GM18505 (cell line): ENCODE data around the gene CENPU.
"Not testable (repeated sequence)": the region's sequence is repeated elsewhere in the genome, so short reads cannot be mapped to it uniquely, and the experiment has no call there.

Source experiments
- ATAC-seq: cut with Tn5 transposase; IDR thresholded peaks from one replicate; pipeline ENCODE4 v1.9.1; 2021; ENCODE audit not compliant: unreplicated experiment
- POLR2A ChIP-seq: IDR thresholded peaks from 4 replicates; pipeline ENCODE4 v1.6.1; 2011; ENCODE audit warnings: borderline replicate concordance; ENCODE audit not compliant: insufficient read depth, insufficient read length; ENCODE audit errors: extremely low read depth

CENPU gene

DNA sequence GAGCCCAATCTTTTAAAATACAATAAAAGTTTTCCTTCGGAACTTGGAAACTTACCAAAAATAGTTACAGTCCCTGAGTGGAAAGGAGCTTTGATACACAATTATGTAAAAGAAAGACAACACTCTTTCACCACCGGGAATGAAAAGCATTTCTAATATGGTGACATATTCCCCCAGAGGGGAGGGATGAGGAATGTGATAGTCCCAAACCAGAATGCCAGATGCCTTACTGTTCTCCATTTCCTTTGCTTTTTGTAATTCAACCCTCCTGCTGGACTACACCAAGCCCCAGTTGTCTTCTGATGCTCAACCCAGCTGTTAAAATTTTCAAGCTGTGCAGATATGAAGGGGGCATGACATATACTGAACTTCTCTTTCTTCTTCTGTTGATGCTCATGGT, 80.2 kb downstream of the CENPU start:
- ATAC-seq = no peak
- TF ChIP-seq POLR2A = no peak

DNA sequence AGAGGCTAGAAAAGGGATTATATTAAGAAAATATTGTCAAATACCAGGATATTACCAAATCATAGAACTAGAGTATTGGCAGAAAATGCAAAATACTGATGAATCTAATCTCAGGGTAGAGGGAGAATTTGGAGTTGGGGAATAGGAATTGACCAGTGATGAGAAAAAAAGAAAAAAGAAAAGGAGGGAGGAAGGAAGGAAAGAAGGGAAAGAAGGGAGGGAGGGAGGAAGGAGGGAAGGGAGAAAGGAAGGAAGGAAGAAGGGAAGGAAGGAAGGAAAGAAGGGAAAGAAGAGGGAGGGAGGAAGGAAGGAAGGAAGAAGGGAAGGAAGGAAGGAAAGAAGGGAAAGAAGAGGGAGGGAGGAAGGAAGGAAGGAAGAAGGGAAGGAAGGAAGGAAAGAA, 81.2 kb downstream of the CENPU start:
- ATAC-seq = not testable (repeated sequence)

DNA sequence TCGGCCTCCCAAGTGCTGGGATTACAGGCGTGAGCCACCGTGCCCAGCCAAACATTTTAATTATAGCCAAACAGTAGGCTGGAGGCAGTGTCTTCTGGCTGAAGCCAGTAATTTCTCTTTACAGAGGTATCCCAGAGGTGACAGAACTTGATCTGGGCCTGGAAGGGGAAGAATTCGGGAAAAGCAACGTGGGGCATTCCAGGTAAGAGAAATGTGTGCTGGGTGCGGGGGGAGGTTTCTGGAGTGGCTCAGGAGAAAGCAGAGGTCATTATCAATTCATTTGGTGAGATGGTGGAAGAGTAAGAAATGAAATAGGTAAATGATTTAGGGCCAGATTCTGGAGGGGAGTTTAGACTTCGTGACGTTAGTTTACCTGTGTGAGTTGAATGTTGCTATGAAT, 82.0 kb downstream of the CENPU start:
- no peak for ATAC-seq
- no peak for TF ChIP-seq POLR2A

DNA sequence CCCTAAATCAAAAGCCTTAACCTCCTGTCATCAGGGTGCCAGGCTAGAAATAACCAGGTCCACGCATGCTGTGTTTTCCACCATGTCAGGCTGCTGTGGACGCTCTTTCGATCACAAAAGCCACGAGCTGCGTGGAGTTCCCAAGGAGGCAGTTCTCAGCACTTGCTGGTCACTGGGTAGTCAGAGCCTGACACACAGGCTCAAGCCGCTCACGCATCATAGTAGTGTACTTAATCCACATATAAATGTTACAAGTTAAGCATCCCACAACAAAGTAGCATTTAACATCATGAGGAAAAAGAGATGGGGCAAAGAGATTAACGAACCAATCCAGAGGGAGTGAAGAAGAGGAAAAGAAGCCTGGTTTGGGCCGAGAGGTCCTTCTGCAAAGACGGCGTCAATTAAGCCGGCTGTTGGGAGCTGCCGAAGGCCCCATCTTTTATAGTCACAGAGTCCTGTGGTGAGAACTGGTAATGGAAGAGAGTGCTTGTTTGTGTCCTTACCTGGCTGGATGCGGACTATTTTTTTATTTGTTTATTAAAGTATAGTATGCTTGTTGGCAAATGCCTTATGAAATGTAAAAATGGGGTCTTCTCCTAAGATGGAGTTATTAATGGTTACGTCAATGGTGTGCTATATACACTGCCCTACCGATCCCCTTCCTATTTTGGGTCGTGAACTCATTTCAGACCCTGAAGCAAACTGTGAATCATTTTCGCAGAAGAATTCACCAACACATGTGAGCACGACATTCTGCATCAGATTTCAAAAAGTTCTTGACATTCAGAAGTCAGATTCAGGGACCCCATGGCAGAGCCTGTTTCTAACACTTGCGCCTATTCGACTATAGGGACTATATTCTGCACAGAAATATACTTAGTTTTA, 83.7 kb downstream of the CENPU start:
- peak; percentile 7 for ATAC-seq
- TF ChIP-seq POLR2A = no peak

DNA sequence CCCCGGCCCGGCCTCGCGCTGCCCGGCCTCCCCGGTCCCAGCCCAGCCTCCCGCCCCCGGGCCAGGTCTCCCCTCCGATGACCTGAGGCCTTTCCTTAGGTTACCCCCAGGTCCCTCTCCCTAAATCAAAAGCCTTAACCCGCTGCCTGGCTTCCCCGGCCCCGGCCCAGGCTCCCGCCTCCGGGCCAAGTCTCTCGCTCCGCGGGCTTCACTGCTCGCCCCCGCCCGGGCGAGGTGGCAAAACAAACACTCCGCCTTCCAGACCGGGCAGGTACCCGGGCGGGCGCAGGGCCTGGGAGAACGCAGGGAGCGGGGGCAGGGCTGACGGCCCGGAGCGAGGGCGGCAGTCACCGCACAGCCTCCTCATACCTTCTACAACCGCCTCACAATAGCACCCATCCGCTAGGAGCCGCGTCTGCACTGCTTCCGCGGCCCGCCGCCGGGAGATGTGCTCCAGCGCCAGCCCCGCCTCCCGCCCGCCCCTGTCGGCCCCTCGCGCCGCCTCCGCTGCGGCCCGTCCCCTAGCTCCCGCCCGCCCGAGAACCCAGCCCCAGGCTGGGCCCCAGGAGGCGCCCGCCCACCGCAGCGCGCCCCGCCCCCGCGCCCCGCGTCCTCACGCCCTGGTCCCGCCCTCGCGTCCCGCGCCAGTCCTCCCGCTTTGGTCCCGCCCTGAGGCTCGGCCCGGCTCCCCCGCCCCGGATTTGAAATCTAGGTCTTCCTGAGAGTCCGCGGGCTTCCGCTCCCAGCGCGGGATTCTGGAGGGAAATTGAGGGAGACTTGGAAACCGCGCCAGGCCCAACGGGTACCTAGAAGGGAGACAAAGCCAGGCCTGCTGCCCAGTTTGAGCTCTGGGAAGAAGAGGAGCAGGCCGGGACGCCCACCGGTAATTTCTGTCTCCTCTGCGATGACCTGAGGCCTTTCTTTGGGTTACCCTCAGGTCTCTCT, 84.6 kb downstream of the CENPU start, which contains the start of the genes CASP3 and PRIMPOL:
CASP3 (minus strand) TSS at position 422 of the 945 bp plus-strand sequence. CDS start 10,994 bp downstream, outside the sequence.
PRIMPOL (plus strand) TSS at position 713 of the 945 bp plus-strand sequence. CDS start 7,403 bp downstream, outside the sequence.
- peak; percentile 98 for TF ChIP-seq POLR2A
- ATAC-seq = peak; percentile 88

DNA sequence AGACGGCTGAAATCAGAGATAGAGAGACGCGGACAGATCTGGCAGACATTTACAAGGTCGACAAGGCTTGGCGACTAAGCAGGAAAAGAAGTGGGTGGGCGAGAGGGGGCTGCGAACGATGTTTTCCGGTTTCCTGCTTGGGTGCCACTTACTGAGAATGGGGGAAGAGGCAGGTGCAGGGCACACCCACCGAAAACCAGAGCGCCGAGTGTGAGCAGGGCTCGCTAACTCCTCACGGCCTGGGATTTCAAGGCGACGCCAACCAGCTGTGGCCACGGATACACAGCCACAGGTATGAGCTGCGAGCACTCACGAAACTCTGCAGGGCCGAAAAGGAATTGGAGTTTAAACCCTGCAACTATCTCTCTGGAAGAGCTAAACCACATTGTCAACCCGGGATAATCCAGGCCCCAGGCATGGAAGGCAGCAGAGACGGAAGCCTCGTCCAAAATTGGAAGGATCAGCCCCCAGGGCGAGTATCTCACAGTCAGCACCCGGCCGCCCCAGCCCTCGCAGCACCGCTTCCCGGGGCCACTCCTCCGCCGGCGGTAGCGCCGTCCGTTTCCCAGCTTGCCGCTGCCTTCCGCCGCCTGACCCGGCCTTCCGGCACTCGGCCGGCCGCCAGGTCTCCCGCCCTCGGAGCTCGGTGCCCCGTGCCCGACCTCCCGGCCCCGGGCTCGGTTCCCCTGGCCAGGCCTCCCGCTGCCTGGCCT, 85.4 kb downstream of the CENPU start:
- ATAC-seq = peak; percentile 29
- peak; percentile 45 for TF ChIP-seq POLR2A

DNA sequence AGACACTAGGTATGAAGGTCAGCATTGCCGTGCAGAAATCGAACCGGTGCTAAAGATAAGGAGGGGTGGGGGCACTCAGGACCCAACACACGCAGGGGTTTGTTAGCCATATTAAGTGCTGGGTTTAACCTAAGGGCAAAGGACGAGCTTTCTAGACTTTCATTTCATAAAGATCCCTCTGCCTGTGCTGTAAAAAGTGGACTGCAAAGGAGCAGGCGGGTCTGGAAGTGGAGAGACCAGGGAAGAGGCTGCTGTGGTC, 85.9 kb downstream of the CENPU start:
- ATAC-seq = no peak
- TF ChIP-seq POLR2A = no peak

DNA sequence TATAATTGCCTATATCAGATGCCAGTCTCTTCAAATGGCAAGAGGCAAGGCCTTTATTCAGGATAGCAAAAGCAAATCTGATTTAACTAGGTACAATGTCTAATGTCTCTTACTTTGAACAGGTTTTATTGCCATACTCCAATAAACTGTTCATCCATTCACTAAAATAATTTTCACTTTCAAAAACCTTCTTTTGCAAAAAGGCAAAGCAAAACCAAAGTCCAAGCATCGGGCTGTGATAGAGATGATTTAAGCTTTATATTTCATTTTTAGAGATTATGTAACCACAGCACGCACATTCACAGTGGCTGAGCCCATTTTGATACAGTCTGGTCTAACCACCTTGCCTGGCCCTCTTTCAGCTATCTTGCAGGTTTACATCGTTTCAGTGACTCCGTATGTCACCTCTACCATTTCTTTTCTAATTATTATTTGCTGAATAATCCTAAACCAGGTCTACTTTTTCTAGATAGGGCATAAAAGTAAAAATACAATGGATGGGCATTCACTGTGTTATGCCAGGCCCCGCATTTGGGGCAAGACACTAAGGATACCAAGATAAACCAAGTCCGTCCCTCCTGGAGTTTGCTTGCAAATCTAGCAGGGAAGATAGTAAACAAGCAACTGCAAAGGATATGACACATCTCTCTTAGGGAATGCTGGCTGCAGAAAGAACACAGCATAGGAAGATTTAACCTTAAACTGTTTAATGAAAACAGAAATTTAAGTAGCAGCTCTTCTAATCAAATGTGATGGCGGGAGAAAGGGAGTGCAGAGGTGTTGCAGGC, 86.4 kb downstream of the CENPU start:
- no peak for TF ChIP-seq POLR2A
- no peak for ATAC-seq

DNA sequence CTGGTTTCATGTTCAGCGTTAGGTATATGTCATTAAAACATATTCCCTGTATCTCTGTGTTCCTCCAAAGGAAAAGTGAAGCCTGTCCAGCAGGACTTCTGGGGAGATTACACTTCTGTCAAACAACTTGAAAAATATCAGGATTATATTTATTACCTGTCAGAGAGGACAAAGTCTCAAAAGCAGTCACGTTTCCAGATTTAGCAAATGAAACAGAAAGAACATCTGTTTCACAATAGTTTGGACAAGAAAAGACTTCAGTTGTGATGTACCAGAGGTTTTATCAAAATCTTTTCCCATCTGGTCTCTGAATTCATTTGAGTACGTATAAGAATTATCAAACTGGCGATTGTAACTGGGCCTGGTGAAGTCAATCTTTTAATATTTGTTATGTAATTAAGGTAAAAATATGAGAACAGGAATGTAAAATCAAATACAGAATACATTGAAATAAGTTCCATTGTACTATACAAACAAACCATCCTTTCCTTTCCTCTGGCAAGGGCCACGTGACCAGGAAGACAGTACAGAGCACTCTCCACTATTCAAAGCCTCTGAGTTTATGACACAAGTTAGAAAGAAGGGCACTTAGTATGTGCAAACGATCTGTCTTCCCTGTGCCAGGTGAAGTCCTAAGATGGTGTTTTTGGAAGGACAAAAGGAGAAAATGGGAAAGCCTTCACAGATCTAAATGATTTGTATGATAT, 87.8 kb downstream of the CENPU start:
- TF ChIP-seq POLR2A = no peak
- ATAC-seq = no peak

DNA sequence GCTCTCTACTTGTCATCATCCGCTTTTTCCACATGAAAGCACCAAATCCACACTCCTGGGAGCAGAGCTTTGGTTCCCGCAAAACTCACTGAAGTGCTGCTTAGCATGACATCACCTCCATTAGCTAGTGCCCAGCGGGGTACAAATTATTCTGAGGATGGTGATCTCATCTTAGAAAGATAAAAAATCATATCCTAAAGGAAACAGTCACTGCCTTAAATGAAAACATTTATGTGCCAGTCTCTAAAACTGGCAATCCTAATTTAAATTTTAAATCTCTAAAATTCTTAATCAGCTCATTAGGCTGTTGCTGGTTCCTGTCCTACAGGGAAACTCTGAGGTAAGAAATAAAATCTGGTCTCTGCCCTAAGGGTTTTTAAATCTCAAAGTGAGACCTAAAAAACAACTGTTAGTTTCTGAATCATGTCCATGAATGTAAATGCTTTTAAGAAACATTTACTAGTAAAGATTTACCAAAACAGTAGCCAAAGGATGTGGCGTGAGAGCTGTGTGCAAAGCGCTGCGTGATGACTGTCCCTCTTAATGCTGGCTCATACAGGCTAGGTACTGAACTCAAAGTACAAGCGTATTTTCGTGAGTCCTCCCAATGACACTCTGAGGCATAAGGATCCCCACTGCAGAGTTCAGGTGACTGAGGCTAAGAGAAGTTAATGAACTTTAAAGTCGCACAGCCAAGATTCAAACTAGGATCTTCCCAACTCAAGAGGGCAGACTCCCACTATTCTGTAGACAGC, 89.2 kb downstream of the CENPU start:
- ATAC-seq = no peak
- no peak for TF ChIP-seq POLR2A
